SU-DHL-6 (cell line): ENCODE data around the gene ALDH1A1.

Experiments used
- EZH2phosphoT487 ChIP-seq: fragments of 200-600 bp; sonication (generic), shearing (Covaris generic); conservative IDR thresholded peaks from 2 replicates; pipeline ENCODE4 v1.6.1; 2018; ENCODE audit warnings: mild to moderate bottlenecking, antibody characterized with exemption, low read length, moderate library complexity, mixed read lengths
- TF ChIP-seq, protein P1 (sequence below): fragments of 200-600 bp; sonication (generic); IDR thresholded peaks from one replicate; pipeline ENCODE4 v1.5.1; 2017; ENCODE audit warnings: antibody characterized with exemption, mild to moderate bottlenecking, low read length, moderate library complexity; ENCODE audit not compliant: insufficient read depth, poor library complexity, severe bottlenecking

DNA sequence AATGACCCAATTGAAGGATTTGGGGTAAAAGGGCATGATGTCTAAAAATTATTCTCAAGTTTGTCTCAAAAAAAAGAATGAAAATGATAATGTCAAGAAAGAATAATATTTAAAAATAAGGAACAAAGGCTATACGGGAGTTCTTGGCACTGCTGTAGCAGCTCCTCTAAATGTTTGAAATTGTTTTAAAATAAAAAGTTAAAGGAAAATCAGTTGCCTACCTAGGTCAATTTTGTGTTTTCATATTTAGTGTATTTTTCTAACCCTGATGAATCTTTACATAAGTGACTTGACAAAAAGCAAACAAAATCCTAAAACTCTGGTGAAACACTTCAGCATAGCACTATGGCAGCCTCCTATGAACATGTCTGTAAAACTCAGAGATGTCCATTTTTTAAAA lies 56.4 kb downstream of the ALDH1A1 start:
- TF ChIP-seq, protein P1, sequence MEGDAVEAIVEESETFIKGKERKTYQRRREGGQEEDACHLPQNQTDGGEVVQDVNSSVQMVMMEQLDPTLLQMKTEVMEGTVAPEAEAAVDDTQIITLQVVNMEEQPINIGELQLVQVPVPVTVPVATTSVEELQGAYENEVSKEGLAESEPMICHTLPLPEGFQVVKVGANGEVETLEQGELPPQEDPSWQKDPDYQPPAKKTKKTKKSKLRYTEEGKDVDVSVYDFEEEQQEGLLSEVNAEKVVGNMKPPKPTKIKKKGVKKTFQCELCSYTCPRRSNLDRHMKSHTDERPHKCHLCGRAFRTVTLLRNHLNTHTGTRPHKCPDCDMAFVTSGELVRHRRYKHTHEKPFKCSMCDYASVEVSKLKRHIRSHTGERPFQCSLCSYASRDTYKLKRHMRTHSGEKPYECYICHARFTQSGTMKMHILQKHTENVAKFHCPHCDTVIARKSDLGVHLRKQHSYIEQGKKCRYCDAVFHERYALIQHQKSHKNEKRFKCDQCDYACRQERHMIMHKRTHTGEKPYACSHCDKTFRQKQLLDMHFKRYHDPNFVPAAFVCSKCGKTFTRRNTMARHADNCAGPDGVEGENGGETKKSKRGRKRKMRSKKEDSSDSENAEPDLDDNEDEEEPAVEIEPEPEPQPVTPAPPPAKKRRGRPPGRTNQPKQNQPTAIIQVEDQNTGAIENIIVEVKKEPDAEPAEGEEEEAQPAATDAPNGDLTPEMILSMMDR = no peak
- no peak for TF ChIP-seq EZH2phosphoT487
